A673 (cell line): Measurements from ENCODE around the gene CLIC5. TPM values are rescaled to one million over a fixed set of nuclear protein-coding genes. Genes with fewer than 3 reads are reported as not detected.

Experiments used
- BruUV-seq: library from RNA; stranded (reverse); fragments of 400-500 nt; replicated peaks from 2 replicates; lab custom pipeline; 2021; lab: Mats Ljungman, UMichigan
- CTCF ChIA-PET: fragments of 300-600 bp; sonication (Branson Sonifier 250); formaldehyde crosslinking; loops from one replicate; lab custom pipeline; 2022; ENCODE audit warnings: antibody characterized with exemption; lab: Charles Lee
- POLR2A ChIA-PET: fragments of 300-600 bp; sonication (Branson Sonifier 250); formaldehyde crosslinking; loops from one replicate; lab custom pipeline; 2022; ENCODE audit warnings: antibody characterized with exemption; ENCODE audit not compliant: low non-redundant PET; lab: Charles Lee
- DNase-seq: peaks from one replicate; pipeline ENCODE4 v3.0.0-alpha.2; 2015; ENCODE audit warnings: low spot score
- H3K27ac ChIP-seq: fragments of 200-600 bp; sonication (generic); 2 replicates; pipeline ENCODE4 v1.5.1; 2016; ENCODE audit warnings: mixed run types, low read depth, mild to moderate bottlenecking, mixed read lengths, antibody characterized with exemption, low read length; ENCODE audit not compliant: poor library complexity, severe bottlenecking
- H3K27me3 ChIP-seq: fragments of 200-600 bp; sonication (generic); replicated peaks from 2 replicates; pipeline ENCODE4 v1.6.1; 2017; ENCODE audit warnings: mixed run types, low read depth, mild to moderate bottlenecking, mixed read lengths, antibody characterized with exemption, low read length; ENCODE audit not compliant: insufficient read depth, poor library complexity
- H3K36me3 ChIP-seq: fragments of 200-600 bp; sonication (generic); 2 replicates; pipeline ENCODE4 v1.6.1; 2016; ENCODE audit warnings: mixed run types, mild to moderate bottlenecking, mixed read lengths, antibody characterized with exemption, low read length; ENCODE audit not compliant: insufficient read depth, poor library complexity, severe bottlenecking
- H3K4me1 ChIP-seq: fragments of 200-600 bp; sonication (generic); 2 replicates; pipeline ENCODE4 v1.6.1; 2017; ENCODE audit warnings: mixed run types, mild to moderate bottlenecking, mixed read lengths, antibody characterized with exemption, low read length; ENCODE audit not compliant: insufficient read depth, poor library complexity, severe bottlenecking
- H3K4me3 ChIP-seq: fragments of 200-600 bp; sonication (generic); 2 replicates; pipeline ENCODE4 v1.5.1; 2016; ENCODE audit warnings: low read depth, mixed run types, mild to moderate bottlenecking, mixed read lengths, low read length; ENCODE audit not compliant: poor library complexity, severe bottlenecking
- H3K9me3 ChIP-seq: fragments of 200-600 bp; sonication (generic); 2 replicates; pipeline ENCODE4 v1.6.1; 2016; ENCODE audit warnings: mixed run types, low read depth, mild to moderate bottlenecking, mixed read lengths, antibody characterized with exemption, low read length; ENCODE audit not compliant: poor library complexity, severe bottlenecking
- EZH2 ChIP-seq: fragments of 200-600 bp; sonication (generic); IDR thresholded peaks from 2 replicates; pipeline ENCODE4 v1.6.1; 2017; ENCODE audit warnings: borderline replicate concordance, low read depth, mild to moderate bottlenecking, mixed read lengths, antibody characterized with exemption, low read length; ENCODE audit not compliant: poor library complexity, severe bottlenecking
- intact Hi-C: fragments of 100-400 bp; cut with micrococcal nuclease; formaldehyde crosslinking; loops from one replicate; pipeline ENCODE4 v1.10.0; 2022; ENCODE audit not compliant: unreplicated experiment
- total RNA-seq: library from RNA; stranded (reverse); gene quantifications from 2 replicates; pipeline ENCODE4 v1.2.3, GENCODE V29; 2021
- TF ChIP-seq, protein P1 (sequence below): fragments of 300-800, 200-600 bp; sonication (generic); conservative IDR thresholded peaks from 2 replicates; pipeline ENCODE4 v1.5.1; 2017; ENCODE audit warnings: low read depth, mild to moderate bottlenecking, antibody characterized with exemption, low read length, moderate library complexity, mixed read lengths

Gene CLIC5
- total RNA-seq, 1 experiment from 2014 or later, result not detected

DNA sequence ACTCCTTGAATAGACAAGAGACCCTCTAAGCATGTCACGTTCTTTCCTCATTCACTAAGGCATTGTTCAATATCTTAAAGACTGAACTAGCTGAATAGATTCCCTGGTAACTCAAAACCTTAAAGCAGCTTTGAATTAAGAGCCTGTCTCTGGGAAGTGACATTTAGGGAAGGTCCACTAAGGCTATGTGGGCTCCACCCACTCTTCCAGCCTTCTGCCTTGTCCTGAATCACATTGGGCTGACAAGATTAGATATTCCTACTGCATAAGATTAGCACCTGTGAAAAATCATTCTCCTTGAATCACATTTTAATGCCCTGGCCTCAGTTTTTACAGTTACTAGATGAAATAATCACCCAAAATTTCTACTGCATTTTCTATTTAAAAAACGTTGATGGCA, 36.3 kb downstream of the CLIC5 start:
- intact Hi-C loops, result no loop called here
- Histone ChIP-seq H3K36me3 (no peaks in the 10 kb centered on the region), H3K4me1 (no peaks in the 10 kb centered on the region), H3K9me3 (no peaks in the 10 kb centered on the region), H3K27ac (no peak overlapping the region), H3K27me3 (no peaks in the 10 kb centered on the region), H3K4me3 (no peak overlapping the region)
- TF ChIP-seq EZH2, result no peak
- TF ChIP-seq, protein P1, sequence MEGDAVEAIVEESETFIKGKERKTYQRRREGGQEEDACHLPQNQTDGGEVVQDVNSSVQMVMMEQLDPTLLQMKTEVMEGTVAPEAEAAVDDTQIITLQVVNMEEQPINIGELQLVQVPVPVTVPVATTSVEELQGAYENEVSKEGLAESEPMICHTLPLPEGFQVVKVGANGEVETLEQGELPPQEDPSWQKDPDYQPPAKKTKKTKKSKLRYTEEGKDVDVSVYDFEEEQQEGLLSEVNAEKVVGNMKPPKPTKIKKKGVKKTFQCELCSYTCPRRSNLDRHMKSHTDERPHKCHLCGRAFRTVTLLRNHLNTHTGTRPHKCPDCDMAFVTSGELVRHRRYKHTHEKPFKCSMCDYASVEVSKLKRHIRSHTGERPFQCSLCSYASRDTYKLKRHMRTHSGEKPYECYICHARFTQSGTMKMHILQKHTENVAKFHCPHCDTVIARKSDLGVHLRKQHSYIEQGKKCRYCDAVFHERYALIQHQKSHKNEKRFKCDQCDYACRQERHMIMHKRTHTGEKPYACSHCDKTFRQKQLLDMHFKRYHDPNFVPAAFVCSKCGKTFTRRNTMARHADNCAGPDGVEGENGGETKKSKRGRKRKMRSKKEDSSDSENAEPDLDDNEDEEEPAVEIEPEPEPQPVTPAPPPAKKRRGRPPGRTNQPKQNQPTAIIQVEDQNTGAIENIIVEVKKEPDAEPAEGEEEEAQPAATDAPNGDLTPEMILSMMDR, result no peak
- ChIA-PET CTCF (no interaction called here), POLR2A (no interaction called here)
- no TSS peak for BruUV-seq
- no peak for DNase-seq

DNA sequence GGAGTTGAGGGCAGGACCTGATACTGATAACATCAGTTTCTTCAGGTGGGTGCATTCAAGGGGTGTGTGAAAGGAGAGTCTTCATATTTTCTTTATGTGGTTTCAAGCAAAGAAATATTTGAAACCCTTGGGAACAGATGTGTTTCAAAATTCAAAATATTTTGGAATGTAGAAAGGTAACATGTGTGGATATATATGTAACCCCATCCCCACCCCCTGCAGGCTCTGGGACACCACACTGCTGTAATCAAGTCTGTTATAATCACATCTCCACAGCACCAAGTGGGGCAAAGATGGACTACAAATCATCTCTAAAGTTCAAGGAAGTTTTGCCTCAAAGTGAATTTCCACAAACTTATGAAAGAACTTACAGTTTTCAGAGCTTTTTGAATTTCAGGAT, 41.1 kb downstream of the CLIC5 start:
- no peak for DNase-seq
- Histone ChIP-seq H3K27me3 (no peaks in the 10 kb centered on the region), H3K4me1 (no peaks in the 10 kb centered on the region), H3K36me3 (no peaks in the 10 kb centered on the region), H3K4me3 (no peak overlapping the region), H3K27ac (no peak overlapping the region), H3K9me3 (no peaks in the 10 kb centered on the region)
- no peak for TF ChIP-seq EZH2
- TF ChIP-seq, protein P1, result no peak
- BruUV-seq, result no TSS peak
- intact Hi-C loops, result no loop called here
- ChIA-PET POLR2A (no interaction called here), CTCF (no interaction called here)

DNA sequence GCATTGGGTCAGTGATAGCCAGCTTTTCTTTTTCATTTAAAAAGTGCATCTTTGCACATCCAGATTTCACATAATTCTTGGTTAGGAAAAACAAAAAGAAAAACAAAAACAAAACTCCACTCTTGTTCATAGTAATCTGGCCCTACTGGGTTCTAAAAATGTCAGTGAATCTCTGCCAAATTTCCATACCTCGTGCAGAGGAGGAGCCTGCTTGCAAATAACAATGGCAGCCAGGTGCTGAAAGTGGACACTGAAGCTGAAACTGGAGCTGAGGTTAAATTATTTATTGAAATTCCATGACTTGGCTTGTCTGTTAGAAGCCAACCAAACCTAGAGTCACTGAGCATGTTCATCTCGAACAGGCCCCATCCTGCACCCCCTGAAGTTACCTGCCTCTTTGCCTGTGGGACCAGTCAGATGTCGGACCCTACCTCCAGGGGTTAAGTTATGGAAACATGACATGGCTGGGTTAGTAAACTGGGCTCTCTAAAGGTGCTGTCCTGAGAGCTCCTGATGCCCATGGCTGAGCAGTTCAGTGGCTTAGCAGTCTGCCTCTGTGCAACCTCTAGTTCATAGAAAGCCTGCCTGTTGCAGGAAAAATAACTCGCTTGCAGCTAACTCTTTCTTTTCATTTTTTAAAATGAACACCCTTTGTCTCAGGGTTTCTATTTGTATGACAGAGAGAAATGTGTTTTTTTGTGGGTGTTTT, 42.7 kb downstream of the CLIC5 start:
- POLR2A ChIA-PET, result no interaction called here
- intact Hi-C loops, result no loop called here
- Histone ChIP-seq H3K27me3 (no peaks in the 10 kb centered on the region), H3K36me3 (no peaks in the 10 kb centered on the region), H3K9me3 (no peaks in the 10 kb centered on the region), H3K27ac (no peak overlapping the region), H3K4me1 (no peaks in the 10 kb centered on the region), H3K4me3 (no peak overlapping the region)
- no TSS peak for BruUV-seq
- no peak for DNase-seq
- TF ChIP-seq, protein P1, result no peak
- TF ChIP-seq EZH2, result no peak
- CTCF ChIA-PET, result no interaction called here
